ENCODE measurements around the gene SDK1.

SDK1 gene

GRCh38 chr7:3964980-3965606, 664.0 kb downstream of the SDK1 start:
- no peak for DNase-seq

GRCh38 chr7:3965794-3966395, 664.8 kb downstream of the SDK1 start:
- DNase-seq, result no peak

- DNase-seq, result no peak
These were observed 667.2 kb downstream of the SDK1 start for GRCh38 chr7:3968234-3968633.

- DNase-seq, result no peak
These were observed 668.2 kb downstream of the SDK1 start for GRCh38 chr7:3969286-3969685.

GRCh38 chr7:3971323-3971722, 670.3 kb downstream of the SDK1 start:
- DNase-seq, result no peak

GRCh38 chr7:3973264-3973663, 672.2 kb downstream of the SDK1 start:
- no peak for DNase-seq

- no peak for DNase-seq
These were observed 673.3 kb downstream of the SDK1 start for GRCh38 chr7:3974329-3974728.

- no peak for DNase-seq
These were observed 674.3 kb downstream of the SDK1 start for GRCh38 chr7:3975371-3975770.

GRCh38 chr7:3977391-3977790, 676.3 kb downstream of the SDK1 start:
- no peak for DNase-seq

GRCh38 chr7:3978839-3979238, 677.8 kb downstream of the SDK1 start:
- DNase-seq, result no peak

- DNase-seq, result no peak
These were observed 678.7 kb downstream of the SDK1 start for GRCh38 chr7:3979611-3980299.

- no peak for DNase-seq
These were observed 679.2 kb downstream of the SDK1 start for GRCh38 chr7:3980300-3980643.

GRCh38 chr7:3981281-3981680, 680.2 kb downstream of the SDK1 start:
- no peak for DNase-seq

- no peak for DNase-seq
These were observed 683.4 kb downstream of the SDK1 start for GRCh38 chr7:3984456-3984855.

- no peak for DNase-seq
These were observed 685.9 kb downstream of the SDK1 start for GRCh38 chr7:3986927-3987326.

GRCh38 chr7:3987426-3987927, 686.4 kb downstream of the SDK1 start:
- no peak for DNase-seq

- DNase-seq, result no peak
These were observed 688.7 kb downstream of the SDK1 start for GRCh38 chr7:3989723-3990122.

GRCh38 chr7:3991731-3992231, 690.7 kb downstream of the SDK1 start:
- no peak for DNase-seq

GRCh38 chr7:3992841-3993240, 691.8 kb downstream of the SDK1 start:
- DNase-seq, result no peak

GRCh38 chr7:3994764-3995163, 693.7 kb downstream of the SDK1 start:
- DNase-seq, result no peak

GRCh38 chr7:3995187-3995586, 694.1 kb downstream of the SDK1 start:
- no peak for DNase-seq

GRCh38 chr7:3998060-3998459, 697.0 kb downstream of the SDK1 start:
- no peak for DNase-seq

GRCh38 chr7:4000139-4000538, 699.1 kb downstream of the SDK1 start:
- DNase-seq, result no peak

- DNase-seq, result no peak
These were observed 699.9 kb downstream of the SDK1 start for GRCh38 chr7:4000934-4001333.

Measured in activated CD4-positive, alpha-beta T cell treated with anti-CD3 and anti-CD28 coated beads, Interleukin-2, amount 50 U/mL, for 1 hour (primary cell).